ENCODE measurements around the gene MYO5C. TPM values are rescaled to one million over a fixed set of nuclear protein-coding genes. Genes with fewer than 3 reads are reported as not detected.
A peak's percentile ranks its signal among the peaks of the same experiment; 100 is the strongest.

MYO5C gene
- total and polyA plus RNA-seq, 2 donors from 2014 or later, result 4.6 to 41.6 TPM

GRCh38 chr15:52280326-52281084 is 15.1 kb downstream of the MYO5C start:
- Histone ChIP-seq H3K27ac (ENCODE audit: low read depth in 2 of 2, low read length in 2 of 2) (peak overlapping the region; percentile 32 to 63), H3K36me3 (ENCODE audit: control insufficient read depth in 2 of 3, insufficient read depth in 3 of 3, low read length in 3 of 3) (peaks cover 0 to 16% (median 0%) of the 10 kb centered on the region in 3 donors), H3K4me1 (ENCODE audit: control insufficient read depth in 2 of 3, insufficient read depth in 2 of 3, low read depth in 1 of 3, low read length in 3 of 3) (peaks cover 0 to 10% (median 8%) of the 10 kb centered on the region in 3 donors), H3K9me3 (ENCODE audit: control insufficient read depth in 2 of 3, insufficient read depth in 1 of 3, low read length in 3 of 3) (no peaks in the 10 kb centered on the region), H3K9ac (ENCODE audit: low read length in 3 of 3) (peak overlapping the region in 1 of 3 donors; percentile 51), H3K4me3 (ENCODE audit: low read length in 3 of 3) (no peak overlapping the region), H3K27me3 (ENCODE audit: control insufficient read depth, insufficient read depth, low read length) (no peaks in the 10 kb centered on the region)
- FAIRE-seq (no peak), DNase-seq (no peak)
- intact Hi-C loops (cut with DNase I), result no loop called here
- no peak for TF ChIP-seq CTCF (IDR thresholded peaks at IDR 0.05; ENCODE audit: borderline replicate concordance, extremely low read depth, insufficient read depth)

- Histone ChIP-seq H3K36me3 (ENCODE audit: control insufficient read depth in 2 of 3, insufficient read depth in 3 of 3, low read length in 3 of 3) (peaks cover 0 to 16% (median 0%) of the 10 kb centered on the region in 3 donors), H3K4me1 (ENCODE audit: control insufficient read depth in 2 of 3, insufficient read depth in 2 of 3, low read depth in 1 of 3, low read length in 3 of 3) (peaks cover 0 to 10% (median 8%) of the 10 kb centered on the region in 3 donors), H3K4me3 (ENCODE audit: low read length in 3 of 3) (no peak overlapping the region), H3K9ac (ENCODE audit: low read length in 3 of 3) (no peak overlapping the region), H3K9me3 (ENCODE audit: control insufficient read depth in 2 of 3, insufficient read depth in 1 of 3, low read length in 3 of 3) (no peaks in the 10 kb centered on the region), H3K27me3 (ENCODE audit: control insufficient read depth, insufficient read depth, low read length) (no peaks in the 10 kb centered on the region), H3K27ac (ENCODE audit: low read depth in 2 of 2, low read length in 2 of 2) (no peak overlapping the region)
- no peak for FAIRE-seq
- no peak for TF ChIP-seq CTCF (IDR thresholded peaks at IDR 0.05; ENCODE audit: borderline replicate concordance, extremely low read depth, insufficient read depth)
- DNase-seq, result no peak
- intact Hi-C loops (cut with DNase I), result no loop called here
Measured at GRCh38 chr15:52278636-52279367, 16.8 kb downstream of the MYO5C start.

GRCh38 chr15:52278135-52278534 is 17.5 kb downstream of the MYO5C start:
- Histone ChIP-seq H3K27ac (ENCODE audit: low read depth in 2 of 2, low read length in 2 of 2) (no peak overlapping the region), H3K27me3 (ENCODE audit: control insufficient read depth, insufficient read depth, low read length) (no peaks in the 10 kb centered on the region), H3K4me1 (ENCODE audit: control insufficient read depth in 2 of 3, insufficient read depth in 2 of 3, low read depth in 1 of 3, low read length in 3 of 3) (peaks cover 0 to 10% (median 8%) of the 10 kb centered on the region in 3 donors), H3K9me3 (ENCODE audit: control insufficient read depth in 2 of 3, insufficient read depth in 1 of 3, low read length in 3 of 3) (no peaks in the 10 kb centered on the region), H3K4me3 (ENCODE audit: low read length in 3 of 3) (no peak overlapping the region), H3K36me3 (ENCODE audit: control insufficient read depth in 2 of 3, insufficient read depth in 3 of 3, low read length in 3 of 3) (peaks cover 0 to 16% (median 0%) of the 10 kb centered on the region in 3 donors), H3K9ac (ENCODE audit: low read length in 3 of 3) (no peak overlapping the region)
- intact Hi-C loops (cut with DNase I), result no loop called here
- no peak for DNase-seq
- FAIRE-seq, result no peak
- no peak for TF ChIP-seq CTCF (IDR thresholded peaks at IDR 0.05; ENCODE audit: borderline replicate concordance, extremely low read depth, insufficient read depth)
